ENCODE data around the gene RIN1. TPM values are rescaled to one million over a fixed set of nuclear protein-coding genes. Genes with fewer than 3 reads are reported as not detected.
"Not testable (repeated sequence)": the region's sequence is repeated elsewhere in the genome, so short reads cannot be mapped to it uniquely, and the experiment has no call there.

Gene RIN1
- total RNA-seq, 1 donor from 2014 or later = 3.8 TPM

DNA sequence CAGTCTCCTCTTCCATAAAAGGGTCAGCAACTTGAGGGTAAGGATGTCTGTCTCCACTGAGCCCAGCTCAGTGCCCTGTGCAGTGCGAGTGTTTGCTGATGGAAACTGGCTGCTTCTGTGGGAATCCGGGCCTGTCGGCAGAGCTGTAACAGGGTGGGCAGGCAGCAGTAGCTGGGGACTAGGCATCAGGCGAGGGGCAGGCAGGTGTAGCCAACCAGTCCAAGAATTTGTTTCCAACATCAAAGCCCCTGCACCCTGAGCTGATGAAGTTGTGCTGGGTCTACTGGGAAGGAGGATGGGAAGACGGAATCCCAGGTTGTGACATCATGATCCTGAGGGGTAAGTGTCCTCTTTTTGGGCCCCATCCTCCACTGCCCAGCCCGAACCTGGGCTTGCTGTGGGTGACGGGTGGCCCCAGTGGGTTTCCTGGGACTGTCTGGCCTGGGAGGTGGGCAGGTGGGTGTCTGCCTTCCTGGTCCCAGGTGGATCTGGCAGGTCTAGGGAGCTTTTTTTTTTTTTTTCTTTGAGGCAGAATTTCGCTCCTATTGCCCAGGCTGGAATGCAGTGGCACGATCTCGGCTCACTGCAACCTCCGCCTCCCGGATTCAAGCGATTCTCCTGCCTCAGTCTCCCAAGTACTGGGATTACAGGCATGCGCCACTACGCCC is 24.3 kb upstream of the RIN1 start:
- H3K27me3 ChIP-seq (ENCODE audit: control insufficient read depth, insufficient read depth, low read length) = no peaks in the 10 kb centered on the region
- DNase-seq (ENCODE audit: low read depth) = no peak
- TF ChIP-seq, protein P1, sequence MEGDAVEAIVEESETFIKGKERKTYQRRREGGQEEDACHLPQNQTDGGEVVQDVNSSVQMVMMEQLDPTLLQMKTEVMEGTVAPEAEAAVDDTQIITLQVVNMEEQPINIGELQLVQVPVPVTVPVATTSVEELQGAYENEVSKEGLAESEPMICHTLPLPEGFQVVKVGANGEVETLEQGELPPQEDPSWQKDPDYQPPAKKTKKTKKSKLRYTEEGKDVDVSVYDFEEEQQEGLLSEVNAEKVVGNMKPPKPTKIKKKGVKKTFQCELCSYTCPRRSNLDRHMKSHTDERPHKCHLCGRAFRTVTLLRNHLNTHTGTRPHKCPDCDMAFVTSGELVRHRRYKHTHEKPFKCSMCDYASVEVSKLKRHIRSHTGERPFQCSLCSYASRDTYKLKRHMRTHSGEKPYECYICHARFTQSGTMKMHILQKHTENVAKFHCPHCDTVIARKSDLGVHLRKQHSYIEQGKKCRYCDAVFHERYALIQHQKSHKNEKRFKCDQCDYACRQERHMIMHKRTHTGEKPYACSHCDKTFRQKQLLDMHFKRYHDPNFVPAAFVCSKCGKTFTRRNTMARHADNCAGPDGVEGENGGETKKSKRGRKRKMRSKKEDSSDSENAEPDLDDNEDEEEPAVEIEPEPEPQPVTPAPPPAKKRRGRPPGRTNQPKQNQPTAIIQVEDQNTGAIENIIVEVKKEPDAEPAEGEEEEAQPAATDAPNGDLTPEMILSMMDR (IDR thresholded peaks at IDR 0.05; ENCODE audit: insufficient read depth, low read length, poor library complexity, severe bottlenecking) = no peak

GRCh38 chr11:66359662-66360087 is 23.4 kb upstream of the RIN1 start:
- Histone ChIP-seq H3K4me3 (ENCODE audit: low read depth, low read length) (no peak overlapping the region), H3K36me3 (ENCODE audit: control insufficient read depth, insufficient read depth, low read length) (no peaks in the 10 kb centered on the region), H3K27me3 (ENCODE audit: control insufficient read depth, insufficient read depth, low read length) (no peaks in the 10 kb centered on the region)
- TF ChIP-seq, protein P1 (IDR thresholded peaks at IDR 0.05; ENCODE audit: insufficient read depth, low read length, poor library complexity, severe bottlenecking) = no peak
- no peak for DNase-seq (ENCODE audit: low read depth)

More for the DNA sequence above, 24.3 kb upstream of the RIN1 start:
- no peaks in the 10 kb centered on the region for H3K36me3 ChIP-seq (ENCODE audit: control insufficient read depth, insufficient read depth, low read length)
- H3K4me3 ChIP-seq (ENCODE audit: low read depth, low read length) = no peak overlapping the region

DNA sequence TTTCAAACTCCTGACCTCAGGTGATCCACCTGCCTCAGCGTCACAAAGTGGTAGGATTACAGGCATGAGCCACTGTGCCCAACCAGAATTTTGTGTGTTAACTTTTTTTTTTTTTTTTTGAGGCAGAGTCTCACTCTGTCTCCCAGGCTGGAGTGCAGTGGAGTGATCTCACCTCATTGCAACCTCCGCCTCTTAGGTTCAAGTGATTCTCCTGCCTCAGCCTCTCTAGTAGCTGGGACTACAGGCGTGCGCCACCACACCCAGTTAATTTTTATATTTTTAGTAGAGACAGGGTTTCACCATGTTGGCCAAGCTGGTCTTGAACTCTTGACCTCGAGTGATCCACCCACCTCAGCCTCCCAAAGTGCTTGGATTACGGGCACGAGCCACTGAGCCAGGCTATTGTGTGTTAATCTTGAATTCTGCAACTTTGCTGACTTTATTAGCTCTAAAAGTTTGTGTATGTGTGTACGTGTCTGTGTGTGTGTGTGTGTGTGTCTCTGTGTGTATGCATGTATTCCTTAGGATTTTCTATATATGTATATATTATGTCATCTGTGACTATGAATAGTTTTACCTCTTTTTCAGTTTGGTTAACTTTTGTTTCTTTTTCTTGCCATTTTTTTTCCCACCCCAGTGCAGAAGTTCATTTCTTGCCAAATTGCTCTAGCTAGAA is 14.5 kb upstream of the RIN1 start:
- DNase-seq (ENCODE audit: low read depth); H3K4me3 ChIP-seq (ENCODE audit: low read depth, low read length); H3K36me3 ChIP-seq (ENCODE audit: control insufficient read depth, insufficient read depth, low read length); H3K27me3 ChIP-seq (ENCODE audit: control insufficient read depth, insufficient read depth, low read length): not testable (repeated sequence)

DNA sequence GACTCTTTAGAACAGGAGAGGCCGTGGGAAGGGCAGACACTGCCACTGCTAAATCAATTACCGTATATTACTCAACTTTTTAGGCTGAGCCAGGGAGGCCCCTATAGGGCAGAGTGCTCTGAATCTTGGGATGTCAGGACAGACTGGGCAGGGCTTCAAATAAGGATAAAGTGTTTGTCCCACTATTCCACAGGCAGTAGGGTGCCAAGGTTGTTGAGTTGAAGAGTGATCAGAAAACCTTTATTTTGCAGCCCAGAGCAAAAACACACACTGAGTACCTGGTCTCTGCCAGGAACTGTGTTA is 12.8 kb upstream of the RIN1 start:
- Histone ChIP-seq H3K27me3 (ENCODE audit: control insufficient read depth, insufficient read depth, low read length) (no peaks in the 10 kb centered on the region), H3K4me3 (ENCODE audit: low read depth, low read length) (no peak overlapping the region), H3K36me3 (ENCODE audit: control insufficient read depth, insufficient read depth, low read length) (no peaks in the 10 kb centered on the region)
- no peak for DNase-seq (ENCODE audit: low read depth)
- TF ChIP-seq, protein P1 (IDR thresholded peaks at IDR 0.05; ENCODE audit: insufficient read depth, low read length, poor library complexity, severe bottlenecking) = no peak

DNA sequence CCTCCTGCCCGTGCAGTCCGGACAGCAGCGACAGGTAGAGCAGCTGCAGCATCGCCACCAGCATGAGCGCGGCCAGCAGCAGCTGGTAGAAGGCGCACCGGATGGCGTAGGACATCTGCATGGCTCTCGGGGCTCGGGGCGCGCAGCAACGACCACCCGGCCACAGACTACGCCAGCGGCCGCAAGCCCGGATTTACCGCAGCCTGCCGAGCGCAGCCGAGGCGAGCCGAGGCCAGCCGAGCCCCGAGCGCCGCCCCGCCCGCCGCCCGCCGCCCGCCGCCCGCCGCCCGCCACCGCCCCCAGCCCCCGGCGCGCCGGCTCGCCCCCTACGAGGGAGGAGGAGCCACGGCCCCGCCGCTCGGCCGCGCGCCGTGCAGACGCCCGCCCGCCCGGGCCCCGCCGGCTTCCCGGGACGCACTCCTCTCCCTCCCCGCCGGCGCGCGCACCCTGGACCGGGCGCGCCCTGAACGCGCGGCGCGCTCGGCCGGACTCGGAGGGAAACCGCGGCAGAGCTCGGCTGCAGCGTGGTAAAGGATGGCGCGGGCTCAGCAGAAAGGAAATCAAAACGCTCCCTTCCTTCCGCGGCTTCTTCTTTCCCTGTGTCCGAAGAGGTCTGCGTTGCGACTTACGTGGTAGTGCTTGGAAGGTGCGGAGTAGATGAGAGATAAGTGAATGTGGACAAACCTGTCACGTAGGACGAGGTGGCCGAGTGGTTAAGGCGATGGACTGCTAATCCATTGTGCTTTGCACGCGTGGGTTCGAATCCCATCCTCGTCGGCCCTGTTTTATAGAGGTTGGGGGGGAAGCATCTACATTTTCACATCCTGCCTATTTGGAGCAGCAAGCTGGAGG is 11.4 kb upstream of the RIN1 start, which contains the start of gene B4GAT1:
Gene B4GAT1 (minus strand): TSS at position 205 of the 852 bp plus-strand sequence. CDS start 84 bp downstream, at position 121.
- Histone ChIP-seq H3K36me3 (ENCODE audit: control insufficient read depth, insufficient read depth, low read length) (no peaks in the 10 kb centered on the region), H3K27me3 (ENCODE audit: control insufficient read depth, insufficient read depth, low read length) (no peaks in the 10 kb centered on the region), H3K4me3 (ENCODE audit: low read depth, low read length) (peak within 1 kb of the TSS; percentile 93)
- TF ChIP-seq, protein P1 (IDR thresholded peaks at IDR 0.05; ENCODE audit: insufficient read depth, low read length, poor library complexity, severe bottlenecking) = no peak
- DNase-seq (ENCODE audit: low read depth) = peak; percentile 69
